ENCODE measurements around the gene CHST12. TPM values are rescaled to one million over a fixed set of nuclear protein-coding genes. Genes with fewer than 3 reads are reported as not detected.
A peak's percentile ranks its signal among the peaks of the same experiment; 100 is the strongest.

The CHST12 gene
- total RNA-seq, result 10 to 100 TPM; 14.5 to 18.5 TPM
- polyA plus RNA-seq (2013, experiment 1 of 2), result 10.4 TPM
- 10.5 TPM for polyA plus RNA-seq (2013, experiment 2 of 2)
- long read RNA-seq, experiment 1, full-length matches to known transcripts, result 2 of 12 reads
- long read RNA-seq, experiment 1, partial matches to known transcripts, result 0 of 12 reads
- long read RNA-seq, experiment 1, other reads (novel, unspliced or antisense), result 10 of 12 reads
- long read RNA-seq, experiment 2, full-length matches to known transcripts, result 39 of 49 reads
- long read RNA-seq, experiment 2, partial matches to known transcripts, result 0 of 49 reads
- long read RNA-seq, experiment 2, other reads (novel, unspliced or antisense), result 10 of 49 reads
- long read RNA-seq, experiment 3, full-length matches to known transcripts, result 122 of 165 reads
- long read RNA-seq, experiment 3, partial matches to known transcripts, result 12 of 165 reads
- long read RNA-seq, experiment 3, other reads (novel, unspliced or antisense), result 31 of 165 reads
- long read RNA-seq, experiment 4, full-length matches to known transcripts, result 16 of 19 reads
- long read RNA-seq, experiment 4, partial matches to known transcripts, result 0 of 19 reads
- long read RNA-seq, experiment 4, other reads (novel, unspliced or antisense), result 3 of 19 reads

DNA sequence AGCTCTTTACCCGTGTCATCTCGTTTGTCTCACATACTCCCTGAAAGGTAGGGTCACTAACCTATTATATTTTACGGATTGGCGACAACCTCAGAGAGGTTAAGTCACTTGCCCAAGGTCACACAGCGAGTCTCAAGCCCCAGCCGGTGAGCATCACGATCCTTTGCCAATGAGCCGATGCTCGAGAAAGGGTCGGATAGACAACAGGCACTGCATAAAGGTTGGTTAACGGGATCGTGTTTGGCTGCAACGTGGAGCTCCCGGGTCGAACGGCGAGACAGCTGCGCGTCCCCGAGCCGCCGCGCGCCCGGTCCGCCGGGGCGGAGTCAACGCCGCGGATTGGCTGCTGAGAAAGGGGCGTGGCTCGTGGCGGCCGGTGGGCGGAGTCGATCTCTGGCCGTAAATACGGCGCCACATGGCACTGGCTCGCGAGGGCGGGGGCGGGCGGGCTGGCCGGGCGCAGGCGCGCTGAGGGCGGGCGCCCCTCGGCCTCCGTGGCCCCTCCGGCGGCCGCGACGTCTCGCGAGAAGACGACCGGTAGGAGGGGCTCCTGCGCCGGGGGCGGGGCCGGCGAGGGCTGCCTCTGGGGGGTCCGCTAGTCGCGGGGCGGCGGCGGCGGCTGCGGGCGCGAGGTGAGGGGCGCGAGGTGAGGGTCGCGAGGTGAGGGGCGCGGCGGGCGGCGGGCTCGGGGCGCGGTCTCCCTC is at the start of gene CHST12:
Gene CHST12 (plus strand): TSS at position 598 of the 704 bp plus-strand sequence. CDS start 29,029 bp downstream, outside the sequence.
- peaks cover 8% of the 10 kb centered on the region for H3K4me1 ChIP-seq (ENCODE audit: control insufficient read depth, insufficient read depth, low read length)
- H3K9ac ChIP-seq (ENCODE audit: extremely low read depth, low read length, poor library complexity, severe bottlenecking), result peak within 1 kb of the TSS; percentile 67
- Mint-ChIP-seq H3K27me3 (ENCODE audit: insufficient read depth) (no peaks in the 10 kb centered on the region), H3K4me3 (peak within 1 kb of the TSS; percentile 65), H3K36me3 (ENCODE audit: low read depth) (peaks cover 4% of the 10 kb centered on the region), H3K27ac (peak within 1 kb of the TSS; percentile 78), H3K4me1 (peaks cover 24% of the 10 kb centered on the region), H3K9me3 (no peaks in the 10 kb centered on the region)
- H3K27me3 ChIP-seq (ENCODE audit: control insufficient read depth, insufficient read depth, low read length, poor library complexity, severe bottlenecking), result no peaks in the 10 kb centered on the region
- no peaks in the 10 kb centered on the region for H3K36me3 ChIP-seq (ENCODE audit: control insufficient read depth, insufficient read depth, low read length)
- no peak for TF ChIP-seq CTCF (conservative IDR thresholded peaks at IDR 0.05)
- peak within 1 kb of the TSS; percentile 4 for H3K27ac ChIP-seq (ENCODE audit: low read depth, low read length)
- H3K4me3 ChIP-seq (ENCODE audit: low read length), result peak within 1 kb of the TSS; percentile 89
- DNase-seq, result peak; percentile 98
- WGBS, 2 experiments (ENCODE audit: insufficient coverage in 1 of 2, insufficient read length in 1 of 2), result 1 to 4% methylated on average over 17 to 89 of the region's 89 CpGs
- H3K9me3 ChIP-seq (ENCODE audit: control insufficient read depth, low read length), result no peaks in the 10 kb centered on the region

- peaks cover 19% of the 10 kb centered on the region for H3K36me3 ChIP-seq (ENCODE audit: control insufficient read depth, insufficient read depth, low read length)
- peak overlapping the region; percentile 100 for H3K27ac Mint-ChIP-seq
- H3K36me3 Mint-ChIP-seq (ENCODE audit: low read depth), result peaks cover 24% of the 10 kb centered on the region
- H3K9me3 Mint-ChIP-seq, result no peaks in the 10 kb centered on the region
- H3K27me3 ChIP-seq (ENCODE audit: control insufficient read depth, insufficient read depth, low read length, poor library complexity, severe bottlenecking), result no peaks in the 10 kb centered on the region
- peak overlapping the region; percentile 85 for H3K4me3 Mint-ChIP-seq
- no peaks in the 10 kb centered on the region for H3K27me3 Mint-ChIP-seq (ENCODE audit: insufficient read depth)
- WGBS, 2 experiments (ENCODE audit: insufficient coverage in 1 of 2, insufficient read length in 1 of 2), result 0 to 1% methylated on average over 14 to 26 of the region's 26 CpGs
- no peak for TF ChIP-seq CTCF (conservative IDR thresholded peaks at IDR 0.05)
- peaks cover 5% of the 10 kb centered on the region for H3K4me1 Mint-ChIP-seq
- peak overlapping the region; percentile 99 for H3K9ac ChIP-seq (ENCODE audit: extremely low read depth, low read length, poor library complexity, severe bottlenecking)
- peak overlapping the region; percentile 100 for H3K27ac ChIP-seq (ENCODE audit: low read depth, low read length)
- peak; percentile 95 for DNase-seq
- H3K4me1 ChIP-seq (ENCODE audit: control insufficient read depth, insufficient read depth, low read length), result peaks cover 1% of the 10 kb centered on the region
- H3K9me3 ChIP-seq (ENCODE audit: control insufficient read depth, low read length), result no peaks in the 10 kb centered on the region
- peak overlapping the region; percentile 94 for H3K4me3 ChIP-seq (ENCODE audit: low read length)
These were observed 49.5 kb upstream of the CHST12 start for GRCh38 chr7:2353936-2354185.

- H3K4me3 ChIP-seq (ENCODE audit: low read length), result peak within 1 kb of the TSS; percentile 94
- TF ChIP-seq CTCF (conservative IDR thresholded peaks at IDR 0.05), result no peak
- H3K9ac ChIP-seq (ENCODE audit: extremely low read depth, low read length, poor library complexity, severe bottlenecking), result peak within 1 kb of the TSS; percentile 99
- Mint-ChIP-seq H3K27ac (peak within 1 kb of the TSS; percentile 100), H3K4me1 (peaks cover 10% of the 10 kb centered on the region), H3K36me3 (ENCODE audit: low read depth) (peaks cover 29% of the 10 kb centered on the region), H3K27me3 (ENCODE audit: insufficient read depth) (no peaks in the 10 kb centered on the region), H3K4me3 (peak within 1 kb of the TSS; percentile 85), H3K9me3 (no peaks in the 10 kb centered on the region)
- 0% methylated on average over 27 to 55 of the region's 55 CpGs for WGBS, 2 experiments (ENCODE audit: insufficient coverage in 1 of 2, insufficient read length in 1 of 2)
- peaks cover 24% of the 10 kb centered on the region for H3K36me3 ChIP-seq (ENCODE audit: control insufficient read depth, insufficient read depth, low read length)
- H3K27me3 ChIP-seq (ENCODE audit: control insufficient read depth, insufficient read depth, low read length, poor library complexity, severe bottlenecking), result no peaks in the 10 kb centered on the region
- H3K4me1 ChIP-seq (ENCODE audit: control insufficient read depth, insufficient read depth, low read length), result peaks cover 6% of the 10 kb centered on the region
- H3K9me3 ChIP-seq (ENCODE audit: control insufficient read depth, low read length), result no peaks in the 10 kb centered on the region
- peak; percentile 93 for DNase-seq
- H3K27ac ChIP-seq (ENCODE audit: low read depth, low read length), result peak within 1 kb of the TSS; percentile 100
These were observed 49.0 kb upstream of the CHST12 start, which contains the start of gene EIF3B for GRCh38 chr7:2354186-2354938. TSS of gene EIF3B (plus strand) at chr7:2354827. CDS start at chr7:2354922, 95 bp downstream.
